Measurements from ENCODE around the gene MRPL32.
"Not testable (repeated sequence)": the region's sequence is repeated elsewhere in the genome, so short reads cannot be mapped to it uniquely, and the experiment has no call there.

MRPL32 gene

DNA sequence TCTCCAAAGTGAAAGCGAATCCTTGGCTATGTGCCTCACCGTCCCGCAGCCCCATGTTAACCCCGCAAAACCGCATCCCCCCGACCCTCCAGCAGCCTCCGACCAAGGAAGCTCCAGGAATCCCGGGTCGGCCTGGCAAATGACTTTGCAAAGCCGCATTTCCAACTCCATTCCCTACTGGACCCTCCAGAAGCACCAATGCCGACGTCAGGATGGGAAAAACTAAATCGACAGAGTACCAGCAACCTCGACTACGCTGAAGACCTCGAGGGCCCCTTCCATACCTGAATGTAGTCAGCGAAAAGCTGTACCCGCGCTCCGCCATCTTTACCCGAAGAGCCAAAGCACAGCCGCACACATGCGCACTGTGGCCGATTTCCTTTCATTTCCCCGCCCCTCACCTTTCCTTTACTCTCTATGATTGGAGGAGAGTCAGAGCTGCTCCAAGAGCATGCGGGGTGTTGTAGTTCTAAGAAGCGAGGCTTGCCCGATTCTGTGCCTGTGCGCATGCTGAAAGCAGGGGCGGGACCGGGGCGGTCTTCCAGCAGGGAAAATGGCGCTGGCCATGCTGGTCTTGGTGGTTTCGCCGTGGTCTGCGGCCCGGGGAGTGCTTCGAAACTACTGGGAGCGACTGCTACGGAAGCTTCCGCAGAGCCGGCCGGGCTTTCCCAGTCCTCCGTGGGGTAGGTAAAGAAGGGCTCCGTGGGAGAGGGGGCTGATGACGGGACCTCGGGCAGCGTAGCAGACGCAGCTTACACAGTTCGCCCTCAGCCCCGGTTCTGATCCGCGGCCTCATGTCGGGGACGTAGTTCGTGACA is at the start of gene MRPL32, which contains the start of gene PSMA2:
Gene MRPL32, plus strand, starts transcription at position 543 of the 818 bp plus-strand sequence. Its CDS starts 11 bp downstream, at position 554.
Gene PSMA2, minus strand, starts transcription at position 341 of the 818 bp plus-strand sequence. Its CDS starts 16 bp downstream, at position 325.
- peak; percentile 99 for DNase-seq

DNA sequence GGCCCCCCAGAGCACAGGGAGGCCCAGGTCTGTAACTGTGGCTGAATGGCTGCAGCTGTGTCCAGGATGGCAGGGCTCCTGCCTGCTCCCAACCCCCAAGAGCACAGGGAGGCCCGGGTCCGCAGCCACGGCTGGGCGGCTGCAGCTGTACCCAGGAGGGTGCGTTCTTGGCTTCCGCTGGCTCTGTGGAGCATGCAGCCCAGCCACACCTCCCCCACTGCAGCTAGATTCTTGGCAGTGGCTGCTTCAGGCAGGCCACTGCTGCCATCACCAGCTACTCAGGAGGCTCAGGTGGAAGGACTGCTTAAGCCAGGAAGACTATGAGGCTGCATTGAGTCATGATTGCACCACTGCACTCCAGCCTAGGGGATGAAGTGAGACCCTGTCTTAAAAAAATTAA is 48.2 kb upstream of the MRPL32 start:
- DNase-seq, result peak; percentile 11

DNA sequence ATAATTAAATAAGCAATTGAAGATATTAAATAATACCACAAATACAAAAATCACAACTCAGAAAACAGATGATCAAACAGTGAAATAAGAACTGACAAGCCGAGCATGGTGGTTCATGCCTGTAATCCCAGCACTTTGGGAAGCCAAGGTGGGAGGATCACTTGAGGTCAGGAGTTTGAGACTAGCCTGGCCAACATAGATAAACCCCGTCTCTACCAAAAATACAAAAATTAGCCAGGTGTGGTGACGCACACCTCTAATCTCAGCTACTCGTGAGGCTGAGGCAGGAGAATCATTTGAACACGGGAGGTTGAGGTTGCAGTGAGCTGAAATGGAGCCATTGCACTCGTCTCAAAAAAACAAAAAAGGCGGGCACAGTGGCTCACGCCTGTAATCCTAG is 47.0 kb upstream of the MRPL32 start:
- not testable (repeated sequence) for DNase-seq

DNA sequence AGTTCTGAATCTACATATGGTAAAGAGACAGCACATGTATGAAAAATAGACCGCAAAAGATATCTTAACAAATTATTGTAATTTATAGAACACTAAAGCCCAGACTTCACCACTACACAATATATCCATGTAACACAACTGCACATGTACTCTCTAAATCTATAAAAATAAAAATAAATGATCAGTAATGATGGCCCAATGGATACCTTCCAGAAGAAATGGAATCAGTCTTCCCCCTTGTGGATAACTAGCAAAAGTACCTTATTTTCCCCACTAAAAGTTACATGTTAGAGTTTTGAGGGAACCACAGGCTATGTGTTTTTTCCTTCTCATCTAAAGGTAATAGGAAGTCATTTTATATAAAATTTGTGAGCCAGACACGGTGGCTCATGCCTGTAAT is 46.0 kb upstream of the MRPL32 start:
- no peak for DNase-seq

DNA sequence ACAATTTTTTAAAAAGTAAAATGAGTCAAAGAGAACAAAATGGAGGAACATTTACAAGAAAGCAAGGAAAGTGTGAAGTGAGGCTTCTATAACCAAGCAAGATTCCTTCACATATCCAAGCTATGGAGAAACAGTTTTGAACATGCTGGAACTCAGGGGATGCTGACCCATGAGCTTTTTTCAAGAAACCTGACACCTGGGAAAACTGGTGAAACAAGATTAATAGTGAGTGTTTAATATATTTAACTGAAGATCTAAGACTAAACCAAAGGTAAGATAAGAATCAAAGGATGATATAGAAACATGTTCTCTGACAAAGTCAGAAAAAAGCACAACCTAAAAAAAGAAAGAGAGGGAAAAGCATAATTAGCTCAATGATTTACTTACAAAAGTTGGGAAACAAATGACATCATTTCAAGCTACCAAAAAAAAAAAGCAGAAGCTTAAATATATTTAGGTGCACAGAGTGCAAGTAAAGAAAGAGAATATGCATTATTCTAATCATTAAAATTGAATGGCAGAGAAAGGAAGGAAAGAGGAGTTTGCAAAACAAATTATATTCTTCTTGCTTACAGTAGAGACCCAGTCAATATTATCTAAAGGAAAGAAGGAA is 45.2 kb upstream of the MRPL32 start:
- DNase-seq, result peak; percentile 21

DNA sequence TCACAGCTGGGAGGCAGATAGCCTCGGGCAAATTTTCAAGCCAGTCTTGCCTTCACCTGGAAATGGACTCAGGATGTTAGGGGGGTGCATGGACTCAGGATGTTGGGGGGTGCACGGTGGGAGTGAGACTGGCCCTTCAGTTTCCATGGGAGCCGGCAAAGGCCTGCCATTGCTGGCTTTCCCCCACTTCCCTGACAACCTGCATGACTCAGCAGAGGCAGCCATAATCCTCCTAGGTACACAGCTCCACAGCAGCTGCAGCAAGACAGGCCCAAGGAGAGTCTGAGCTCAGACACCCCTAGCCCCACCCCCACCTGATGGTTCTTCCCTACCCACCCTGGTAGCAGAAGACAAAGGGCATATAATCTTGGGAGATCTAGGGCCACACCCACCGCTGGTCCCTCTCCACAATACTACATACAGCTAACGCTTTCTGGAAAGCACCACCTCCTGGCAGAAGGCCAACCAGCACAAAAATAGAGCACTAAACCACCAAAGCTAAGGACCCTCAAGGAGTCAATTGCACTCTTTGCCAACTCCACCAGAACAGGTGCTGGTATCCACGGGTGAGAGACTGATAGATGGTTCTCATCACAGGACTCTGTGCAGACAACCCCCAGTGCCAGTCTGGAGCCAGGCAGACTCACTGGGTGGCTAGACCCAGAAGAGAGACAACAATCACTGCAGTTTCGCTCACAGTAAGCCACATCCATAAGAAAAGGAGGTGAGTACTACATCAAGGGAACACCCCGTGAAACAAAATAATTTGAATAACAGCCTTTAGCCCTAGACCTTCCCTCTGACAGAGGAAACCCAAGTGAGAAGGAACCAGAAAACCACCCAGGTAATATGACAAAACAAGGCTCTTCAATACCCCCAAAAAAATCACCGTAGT is 38.6 kb upstream of the MRPL32 start:
- no peak for DNase-seq

DNA sequence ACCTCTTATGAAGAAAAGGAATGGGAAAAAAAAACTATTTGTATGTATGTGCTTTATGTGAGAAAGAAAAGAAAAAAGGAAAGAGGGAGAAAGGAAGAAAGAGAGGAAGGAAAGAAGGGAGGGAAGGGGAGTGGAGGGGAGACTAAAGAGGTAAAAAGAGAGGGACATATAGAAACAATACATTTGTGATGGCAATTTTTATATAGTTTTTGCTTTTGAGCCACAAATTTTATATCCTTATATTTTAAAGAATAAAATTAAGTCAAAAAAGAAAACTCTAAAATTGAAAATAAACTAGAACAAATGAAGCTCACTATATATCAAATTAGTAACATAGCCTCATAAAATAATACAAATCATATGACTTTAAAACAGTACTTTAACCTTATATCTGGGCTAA is 31.3 kb upstream of the MRPL32 start:
- DNase-seq, result no peak

DNA sequence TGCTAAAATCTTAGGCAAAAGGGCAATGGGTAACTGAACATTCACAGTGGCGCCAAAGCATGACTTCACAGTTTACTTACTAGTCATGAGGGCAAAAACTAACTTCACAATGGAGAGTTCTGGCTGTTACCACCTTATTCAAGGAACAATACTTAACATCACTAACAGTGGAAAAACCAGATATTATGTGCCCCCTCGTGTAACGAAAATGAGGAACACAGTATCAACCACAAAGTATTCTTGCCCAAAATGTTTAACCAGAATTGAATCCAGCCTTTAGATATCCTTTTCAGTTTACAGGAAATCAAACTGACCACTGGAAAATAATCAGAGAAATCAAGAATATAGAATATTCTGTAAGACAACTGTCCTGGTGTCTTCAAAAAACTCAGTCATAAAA is 29.8 kb upstream of the MRPL32 start:
- no peak for DNase-seq

DNA sequence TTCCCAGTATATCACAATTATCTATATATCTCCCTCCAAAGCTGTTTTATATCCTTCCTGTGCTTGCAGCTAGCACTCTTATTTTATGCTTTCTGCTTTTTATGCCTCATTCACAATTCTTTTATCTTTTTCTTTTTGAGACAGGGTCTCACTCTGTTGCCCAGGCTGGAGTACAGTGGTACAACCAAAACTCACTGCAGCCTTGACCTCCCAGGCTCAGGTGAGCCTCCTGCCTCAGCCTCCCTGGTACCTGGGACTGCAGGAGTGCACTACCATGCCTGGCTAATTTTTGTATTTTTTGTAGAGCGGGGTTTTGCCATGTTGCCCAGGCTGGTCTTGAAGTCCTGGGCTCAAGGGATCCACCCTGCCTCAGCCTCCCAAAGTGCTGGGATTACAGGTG is 26.0 kb upstream of the MRPL32 start:
- no peak for DNase-seq

DNA sequence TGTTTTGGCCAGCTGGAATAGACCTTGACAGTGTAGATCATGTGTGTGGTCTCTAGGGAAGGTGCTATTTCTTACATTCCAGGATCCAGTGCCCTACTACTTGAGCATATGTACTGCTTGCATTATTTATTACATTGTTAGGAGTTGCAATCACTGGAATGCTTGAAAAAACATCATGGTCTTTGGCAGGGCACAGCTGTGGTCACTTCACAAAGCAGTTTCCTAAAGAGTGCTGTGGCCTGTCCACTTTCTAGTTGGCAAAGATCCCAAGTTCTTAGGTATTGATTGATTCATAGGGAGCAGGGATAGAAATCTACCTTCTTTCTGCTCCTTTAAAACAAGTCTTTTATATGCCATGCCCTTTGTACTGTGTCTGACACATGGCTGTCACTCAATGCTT is 24.9 kb upstream of the MRPL32 start:
- DNase-seq, result peak; percentile 24

DNA sequence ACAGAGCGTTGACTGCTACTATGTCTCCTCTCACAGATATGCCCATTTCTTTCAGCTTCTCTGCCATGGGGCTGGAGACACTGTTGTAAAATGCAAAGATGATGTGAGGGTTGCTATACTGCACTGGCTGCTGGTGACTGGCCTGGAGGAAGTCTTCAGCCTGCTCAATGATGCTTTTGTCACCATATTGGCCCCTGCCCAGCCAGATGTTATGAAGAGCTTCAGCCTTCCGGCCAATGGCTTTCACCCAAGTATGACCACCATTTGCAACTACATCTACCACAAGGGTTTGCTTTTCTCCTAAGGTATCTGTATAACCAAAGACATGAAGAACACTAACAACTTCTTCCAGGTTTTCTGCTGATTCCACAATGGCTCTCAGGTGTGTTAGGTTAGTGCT is 21.9 kb upstream of the MRPL32 start:
- DNase-seq, result no peak

DNA sequence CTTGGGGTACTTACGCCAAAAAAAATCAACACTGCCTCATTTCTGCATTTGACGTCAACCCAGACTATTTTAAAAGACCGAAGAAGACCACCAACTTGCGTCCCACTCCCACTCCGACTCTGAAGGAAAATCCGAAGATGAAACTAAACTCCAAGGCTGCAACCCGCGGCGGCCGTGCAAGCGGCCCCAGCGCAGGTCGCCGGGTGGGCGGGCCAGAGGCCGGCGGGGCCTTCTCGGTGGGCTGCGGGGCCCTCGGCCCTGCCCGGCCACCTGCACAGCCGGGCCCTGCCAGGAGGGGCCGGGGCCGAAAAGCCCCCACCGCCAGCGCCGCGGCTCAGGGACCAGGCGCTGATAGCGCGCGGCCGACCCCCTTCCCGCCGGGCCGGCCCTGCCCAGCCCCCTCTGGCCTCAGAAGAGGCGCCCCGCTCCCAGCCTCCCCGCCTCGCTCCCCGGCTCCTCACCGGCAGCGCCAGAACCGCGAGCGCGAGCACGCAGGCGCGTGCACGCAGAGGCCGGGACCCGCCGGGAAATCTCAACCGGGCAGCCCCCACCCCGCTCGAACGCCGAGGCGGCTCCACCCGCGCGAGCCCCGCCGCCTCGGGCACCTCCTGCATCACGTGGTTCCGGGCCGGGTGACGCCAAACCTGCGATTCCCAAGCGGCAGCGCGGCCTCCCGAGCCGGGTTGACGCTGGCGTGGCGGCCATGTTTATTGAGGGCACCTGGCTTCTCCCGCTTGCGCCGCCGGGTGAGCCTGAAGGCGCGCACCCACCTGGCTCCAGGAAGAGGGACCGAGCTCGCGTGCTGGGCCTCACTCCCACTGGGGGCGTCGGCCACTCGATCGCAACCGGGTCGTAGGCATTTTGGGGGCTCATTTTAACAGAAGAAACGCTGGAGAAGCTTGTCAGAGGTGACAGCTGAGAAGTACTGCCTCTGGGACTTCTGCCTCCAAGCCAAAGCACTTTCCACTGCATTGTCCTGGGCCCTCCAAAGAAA is 20.4 kb upstream of the MRPL32 start, which contains the start of gene C7orf25:
Gene C7orf25, minus strand, starts transcription at position 617 of the 994 bp plus-strand sequence. CDS start 1,170 bp downstream, outside the sequence.
- peak; percentile 98 for DNase-seq

DNA sequence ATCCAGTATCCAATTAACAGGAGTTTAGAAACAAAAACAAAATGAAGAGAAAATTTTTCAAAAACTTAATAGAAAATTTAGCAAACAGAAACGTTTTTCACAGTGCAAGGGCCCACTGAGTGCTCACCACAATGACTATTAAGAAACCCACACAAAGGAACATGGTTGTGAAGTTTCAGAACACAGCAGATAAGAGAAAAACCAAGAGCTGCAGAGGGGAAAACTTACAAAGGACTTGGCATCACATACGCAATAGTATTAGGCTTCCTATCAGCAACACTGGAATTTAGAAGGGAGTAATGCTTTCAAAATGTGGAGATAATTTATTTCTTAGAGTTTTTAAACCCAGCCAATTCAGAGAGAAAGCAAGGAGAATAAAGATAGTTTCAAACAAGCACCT is 18.6 kb upstream of the MRPL32 start:
- no peak for DNase-seq

DNA sequence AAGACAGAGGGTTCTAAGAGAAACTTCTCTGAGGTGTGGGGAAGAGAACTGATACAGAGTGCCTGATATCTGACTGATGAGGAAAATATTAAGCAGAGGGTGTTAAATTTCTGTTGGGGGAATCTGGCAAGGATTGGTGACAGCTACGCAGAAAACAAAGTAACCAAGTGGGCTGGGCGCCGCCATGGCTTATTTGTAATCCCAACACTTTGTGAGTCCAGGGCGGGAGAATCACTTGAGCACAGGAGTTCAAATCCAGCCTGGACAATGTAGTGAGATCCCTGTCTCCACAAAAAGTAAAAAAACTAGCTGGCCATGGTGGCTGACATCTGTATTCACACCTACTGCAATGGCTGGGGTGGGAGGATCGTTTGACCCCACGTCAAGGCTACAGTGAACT is 18.2 kb upstream of the MRPL32 start:
- DNase-seq, result no peak

GRCh38 chr7:42914421-42915045 is 17.6 kb upstream of the MRPL32 start:
- DNase-seq, result no peak

- DNase-seq, result no peak
Measured at GRCh38 chr7:42915356-42915755, 16.8 kb upstream of the MRPL32 start.

- no peak for DNase-seq
Measured at GRCh38 chr7:42922017-42922753, 10.0 kb upstream of the MRPL32 start.

GRCh38 chr7:42924223-42924838 is 7.8 kb upstream of the MRPL32 start:
- no peak for DNase-seq

DNA sequence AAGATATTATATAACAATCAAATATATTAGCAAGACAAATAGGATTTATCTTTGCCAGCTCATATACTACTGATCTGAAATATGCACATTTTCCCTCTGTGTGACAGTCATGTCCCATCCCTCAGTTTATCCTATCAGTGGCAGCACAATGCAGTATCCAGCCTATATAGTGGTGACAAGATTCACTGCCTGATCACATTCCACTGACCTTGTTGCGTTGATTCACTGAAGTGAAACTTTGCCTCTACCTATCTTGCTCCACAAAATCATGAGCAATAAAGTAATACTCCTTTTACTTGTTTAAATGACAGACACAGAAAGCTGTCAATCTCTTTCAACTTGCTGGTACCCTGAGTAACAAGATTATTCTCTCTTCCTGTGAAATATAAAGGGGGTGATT is 6.5 kb upstream of the MRPL32 start:
- no peak for DNase-seq

- no peak for DNase-seq
Measured at GRCh38 chr7:42926204-42926603, 6.0 kb upstream of the MRPL32 start.

All from eye (tissue), 1 donor.